VCaP (cell line): Measurements from ENCODE around the gene MMEL1.

Source experiments
- H3K27ac ChIP-seq: fragments of 450-650 bp; 2 replicates; pipeline ENCODE4 v1.5.1; 2017
- TF ChIP-seq, protein P1 (sequence below): fragments of 450-650 bp; conservative IDR thresholded peaks from 2 replicates; pipeline ENCODE4 v1.5.1; 2017; ENCODE audit warnings: mild to moderate bottlenecking, moderate library complexity

The MMEL1 gene

DNA sequence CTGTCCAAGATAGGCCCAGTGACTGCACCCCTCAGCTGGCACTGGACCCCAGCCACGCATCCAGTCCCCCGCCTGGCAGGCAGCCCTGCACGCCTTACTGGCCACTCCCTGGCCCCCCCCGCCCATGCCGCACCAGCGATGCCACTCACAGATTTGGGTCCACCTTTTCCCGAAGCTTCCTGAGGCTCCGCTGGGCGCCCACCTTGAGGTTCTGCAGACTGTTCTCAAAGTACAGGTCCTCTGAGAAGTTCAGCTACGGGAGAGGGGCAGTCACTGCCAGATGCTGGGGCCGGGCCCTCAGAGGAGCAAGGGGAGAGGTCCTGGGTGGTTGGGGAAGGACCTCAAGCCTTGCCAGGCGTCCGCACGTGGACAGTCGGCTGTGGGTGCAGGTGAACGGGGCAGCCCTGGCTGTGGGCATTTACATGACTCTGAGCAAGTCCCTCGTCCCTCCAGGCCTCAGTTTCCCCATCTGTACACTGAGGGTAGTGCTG lies 38.1 kb downstream of the MMEL1 start:
- TF ChIP-seq, protein P1, sequence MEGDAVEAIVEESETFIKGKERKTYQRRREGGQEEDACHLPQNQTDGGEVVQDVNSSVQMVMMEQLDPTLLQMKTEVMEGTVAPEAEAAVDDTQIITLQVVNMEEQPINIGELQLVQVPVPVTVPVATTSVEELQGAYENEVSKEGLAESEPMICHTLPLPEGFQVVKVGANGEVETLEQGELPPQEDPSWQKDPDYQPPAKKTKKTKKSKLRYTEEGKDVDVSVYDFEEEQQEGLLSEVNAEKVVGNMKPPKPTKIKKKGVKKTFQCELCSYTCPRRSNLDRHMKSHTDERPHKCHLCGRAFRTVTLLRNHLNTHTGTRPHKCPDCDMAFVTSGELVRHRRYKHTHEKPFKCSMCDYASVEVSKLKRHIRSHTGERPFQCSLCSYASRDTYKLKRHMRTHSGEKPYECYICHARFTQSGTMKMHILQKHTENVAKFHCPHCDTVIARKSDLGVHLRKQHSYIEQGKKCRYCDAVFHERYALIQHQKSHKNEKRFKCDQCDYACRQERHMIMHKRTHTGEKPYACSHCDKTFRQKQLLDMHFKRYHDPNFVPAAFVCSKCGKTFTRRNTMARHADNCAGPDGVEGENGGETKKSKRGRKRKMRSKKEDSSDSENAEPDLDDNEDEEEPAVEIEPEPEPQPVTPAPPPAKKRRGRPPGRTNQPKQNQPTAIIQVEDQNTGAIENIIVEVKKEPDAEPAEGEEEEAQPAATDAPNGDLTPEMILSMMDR: no peak
- H3K27ac ChIP-seq: no peak overlapping the region

DNA sequence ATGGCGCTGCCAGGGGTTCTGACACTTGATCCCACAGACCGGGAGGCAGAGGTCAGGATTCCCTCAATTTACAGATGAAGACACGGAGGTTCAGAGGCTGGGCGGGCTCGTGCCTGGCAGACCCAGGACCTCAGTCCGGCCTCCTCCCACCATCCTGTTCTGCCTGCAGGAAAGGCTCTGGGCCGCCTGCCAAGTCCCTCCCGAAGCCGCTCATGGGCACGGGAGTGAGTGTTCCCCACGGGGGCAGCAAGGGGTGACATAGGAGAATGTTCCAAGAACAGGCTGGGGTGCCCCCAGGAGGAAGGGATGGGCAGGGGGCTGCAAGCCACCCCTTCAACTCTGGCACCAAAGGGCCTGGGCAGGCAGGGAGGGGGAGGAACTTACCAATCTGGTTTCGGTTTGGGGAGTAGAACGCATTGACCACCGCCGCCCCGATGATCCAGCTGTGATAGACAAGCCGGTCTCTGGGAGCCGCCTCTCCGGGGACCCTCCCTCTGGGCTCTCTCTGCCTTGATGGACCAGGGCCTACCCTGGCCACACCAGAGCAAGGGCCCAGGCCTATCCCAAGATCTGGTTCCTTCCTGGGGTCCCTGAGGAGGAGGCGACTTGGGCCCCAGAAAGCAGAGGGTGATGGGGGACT lies 38.7 kb downstream of the MMEL1 start:
- peak overlapping the region; percentile 18; the same call in 1 of the 2 replicates for H3K27ac ChIP-seq
- TF ChIP-seq, protein P1: no peak

DNA sequence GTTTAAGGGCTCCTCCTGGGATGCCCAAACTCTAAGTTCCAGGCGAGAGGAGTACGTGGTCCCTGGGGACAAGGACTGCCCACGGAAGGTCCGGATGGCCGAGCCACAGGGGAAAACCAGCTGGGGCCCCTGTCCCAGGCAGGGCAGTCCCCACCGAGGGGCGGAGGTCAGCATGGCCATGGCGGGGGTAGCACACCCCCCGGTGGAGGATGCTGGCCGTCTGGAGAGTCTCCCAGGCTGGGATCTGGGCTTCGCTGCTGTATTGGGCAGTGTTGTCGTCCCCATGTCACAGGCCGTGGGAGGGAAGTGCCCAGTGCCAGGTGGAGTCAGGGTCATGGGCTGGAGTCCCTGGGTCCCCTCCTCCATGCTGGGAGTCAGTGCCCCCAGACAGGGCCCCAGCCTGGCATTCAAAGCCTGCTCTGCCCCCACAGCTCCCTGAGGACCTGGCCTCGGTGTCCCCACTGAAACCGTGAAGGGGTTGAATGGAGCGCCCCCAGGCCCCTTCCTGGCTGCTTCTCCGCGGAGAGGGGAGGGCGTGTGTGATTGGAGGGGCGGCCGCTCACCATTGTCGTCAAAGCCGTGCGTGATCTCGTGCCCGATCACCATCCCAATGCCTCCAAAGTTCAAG lies 39.5 kb downstream of the MMEL1 start:
- H3K27ac ChIP-seq: peak overlapping the region; percentile 52
- TF ChIP-seq, protein P1: no peak

DNA sequence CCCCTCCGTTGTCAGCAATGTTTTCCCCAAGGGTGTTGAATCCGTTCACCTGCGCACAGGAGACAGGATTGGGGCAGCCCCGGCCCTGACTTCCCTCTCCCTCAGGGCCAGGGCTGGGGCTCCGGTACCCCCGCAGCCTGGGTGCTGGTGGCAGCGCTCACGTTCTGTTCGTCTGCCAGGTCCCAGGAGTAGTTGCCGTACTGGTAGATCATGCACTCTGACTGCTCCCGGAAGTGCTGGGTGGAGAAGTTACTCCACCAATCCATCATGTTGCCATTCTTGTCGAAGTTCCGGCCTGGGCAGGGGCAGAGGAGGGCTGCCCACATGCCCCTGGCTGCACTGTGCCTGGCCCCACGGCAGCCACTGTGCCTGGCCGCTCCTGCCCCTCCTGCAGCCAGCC lies 40.1 kb downstream of the MMEL1 start:
- TF ChIP-seq, protein P1: no peak
- H3K27ac ChIP-seq: peak overlapping the region; percentile 52

DNA sequence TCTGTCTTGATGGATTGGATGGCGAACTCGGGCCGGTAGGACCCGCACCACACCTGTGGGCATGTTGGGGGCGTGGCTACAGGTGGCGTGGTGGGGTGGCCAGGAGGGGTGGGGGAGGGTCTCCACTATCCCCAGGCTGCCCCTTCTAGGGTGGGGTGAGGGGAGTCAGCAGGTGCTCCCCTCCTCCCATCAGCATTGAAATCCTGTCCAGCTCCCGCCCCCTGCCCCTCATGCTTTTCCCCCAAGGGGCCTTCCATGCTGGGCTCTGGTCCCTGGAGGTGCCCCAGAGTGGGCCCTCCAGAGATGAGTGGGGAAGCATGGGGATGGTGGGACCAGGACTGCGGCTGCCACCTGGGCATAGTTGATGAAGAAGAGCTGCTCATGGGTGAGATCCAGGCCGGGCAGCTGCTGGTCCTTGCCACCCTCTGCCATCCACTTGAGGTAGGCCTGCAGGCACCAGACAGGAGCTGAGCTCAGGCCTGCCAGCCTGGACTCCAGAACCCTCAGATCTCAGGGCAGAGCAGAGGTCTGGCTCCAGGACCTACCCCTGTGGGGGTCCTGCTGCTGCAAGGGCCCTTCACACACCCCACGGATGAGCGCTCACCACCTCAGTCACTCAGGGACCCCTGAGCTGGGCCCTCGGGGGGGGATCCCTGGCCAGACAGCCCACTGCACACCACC lies 41.1 kb downstream of the MMEL1 start:
- no peak overlapping the region for H3K27ac ChIP-seq
- TF ChIP-seq, protein P1: no peak

DNA sequence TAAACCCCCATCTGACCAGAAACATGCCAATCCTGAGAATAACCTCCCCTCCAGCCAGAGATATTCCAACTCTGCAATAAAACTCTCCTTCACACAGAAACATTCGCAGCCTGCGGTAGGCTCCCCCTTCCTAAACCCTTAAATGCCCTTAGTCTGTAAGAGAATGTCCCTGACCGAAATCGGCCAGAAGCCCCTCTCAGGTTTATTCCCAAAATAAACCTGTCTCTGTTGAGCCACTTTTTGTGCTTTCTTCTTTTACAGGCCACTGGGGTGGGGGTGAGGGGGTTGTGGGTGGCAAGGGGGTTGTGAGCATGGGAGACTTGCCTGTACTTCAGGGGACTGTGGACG lies 41.6 kb downstream of the MMEL1 start:
- no peak overlapping the region for H3K27ac ChIP-seq
- TF ChIP-seq, protein P1: no peak
